ENCODE results near the gene MTREX.

DNA sequence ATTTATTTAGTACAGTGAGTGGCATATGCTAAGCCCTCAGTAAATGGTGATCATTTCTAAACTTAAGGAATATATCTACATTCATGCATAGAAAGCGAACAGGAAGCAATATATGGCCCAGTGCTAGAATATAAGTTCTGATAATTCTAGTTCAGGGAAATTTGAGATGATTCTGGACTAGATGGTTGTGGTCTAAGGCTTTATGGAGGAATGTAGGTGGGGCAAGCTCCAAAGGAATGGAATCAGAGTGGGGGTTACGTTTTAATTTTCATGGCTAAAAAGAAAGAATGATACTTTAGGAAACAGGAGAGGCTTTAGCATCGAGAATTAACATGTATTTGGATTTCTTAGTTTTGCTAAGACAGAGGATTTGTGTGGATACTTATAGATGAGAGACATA lies 56.1 kb downstream of the MTREX start:
- TF ChIP-seq, protein P1, sequence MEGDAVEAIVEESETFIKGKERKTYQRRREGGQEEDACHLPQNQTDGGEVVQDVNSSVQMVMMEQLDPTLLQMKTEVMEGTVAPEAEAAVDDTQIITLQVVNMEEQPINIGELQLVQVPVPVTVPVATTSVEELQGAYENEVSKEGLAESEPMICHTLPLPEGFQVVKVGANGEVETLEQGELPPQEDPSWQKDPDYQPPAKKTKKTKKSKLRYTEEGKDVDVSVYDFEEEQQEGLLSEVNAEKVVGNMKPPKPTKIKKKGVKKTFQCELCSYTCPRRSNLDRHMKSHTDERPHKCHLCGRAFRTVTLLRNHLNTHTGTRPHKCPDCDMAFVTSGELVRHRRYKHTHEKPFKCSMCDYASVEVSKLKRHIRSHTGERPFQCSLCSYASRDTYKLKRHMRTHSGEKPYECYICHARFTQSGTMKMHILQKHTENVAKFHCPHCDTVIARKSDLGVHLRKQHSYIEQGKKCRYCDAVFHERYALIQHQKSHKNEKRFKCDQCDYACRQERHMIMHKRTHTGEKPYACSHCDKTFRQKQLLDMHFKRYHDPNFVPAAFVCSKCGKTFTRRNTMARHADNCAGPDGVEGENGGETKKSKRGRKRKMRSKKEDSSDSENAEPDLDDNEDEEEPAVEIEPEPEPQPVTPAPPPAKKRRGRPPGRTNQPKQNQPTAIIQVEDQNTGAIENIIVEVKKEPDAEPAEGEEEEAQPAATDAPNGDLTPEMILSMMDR (IDR thresholded peaks at IDR 0.05; ENCODE audit: poor library complexity) = no peak
- TF ChIP-seq EZH2 (IDR thresholded peaks at IDR 0.05; ENCODE audit: borderline replicate concordance) = no peak
- no peak for TF ChIP-seq EZH2phosphoT487 (IDR thresholded peaks at IDR 0.05; ENCODE audit: low read depth, severe bottlenecking, unreplicated experiment)

Measured in hepatocyte (in vitro differentiated cells).